Inflammatory macrophage treated with lipopolysaccharide for 1 hour (primary cell): Measurements from ENCODE around the gene MNS1.
"Not testable (repeated sequence)": the region's sequence is repeated elsewhere in the genome, so short reads cannot be mapped to it uniquely, and the experiment has no call there.

Experiments
- DNase-seq, 2 donors: peaks; one replicate each; pipeline ENCODE4 v3.0.0-alpha.2; 2020 to 2022

MNS1 gene

GRCh38 chr15:56464893-56465520 lies at the start of gene MNS1:
TSS of gene MNS1 (minus strand) at chr15:56465137. CDS start at chr15:56464972, 165 bp downstream.
- DNase-seq, result peak; percentile 92 to 94

- DNase-seq, result peak; percentile 57 to 83
Observed at GRCh38 chr15:56496635-56497034, 31.7 kb upstream of the MNS1 start.

DNA sequence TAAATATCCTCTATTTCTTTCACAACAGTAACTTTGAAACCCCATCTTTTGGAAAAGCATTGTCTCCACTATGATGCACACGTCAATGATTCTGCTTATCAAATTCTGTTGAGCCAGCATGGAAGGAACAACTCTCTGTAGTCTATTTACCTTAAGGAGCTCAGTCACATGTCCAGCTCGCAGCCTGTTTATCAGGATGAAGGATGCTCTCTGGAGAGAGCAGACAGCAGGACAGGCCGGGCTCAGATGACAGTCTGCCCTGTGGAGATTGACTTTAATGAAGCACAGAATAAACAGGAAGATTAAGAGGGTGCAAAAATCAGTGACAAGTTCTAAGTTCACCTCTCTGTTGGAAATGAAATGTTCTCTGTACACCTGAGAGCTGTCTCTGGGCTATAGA lies 30.6 kb upstream of the MNS1 start:
- DNase-seq, result no peak

GRCh38 chr15:56495053-56495452 lies 30.1 kb upstream of the MNS1 start:
- DNase-seq, result no peak

DNA sequence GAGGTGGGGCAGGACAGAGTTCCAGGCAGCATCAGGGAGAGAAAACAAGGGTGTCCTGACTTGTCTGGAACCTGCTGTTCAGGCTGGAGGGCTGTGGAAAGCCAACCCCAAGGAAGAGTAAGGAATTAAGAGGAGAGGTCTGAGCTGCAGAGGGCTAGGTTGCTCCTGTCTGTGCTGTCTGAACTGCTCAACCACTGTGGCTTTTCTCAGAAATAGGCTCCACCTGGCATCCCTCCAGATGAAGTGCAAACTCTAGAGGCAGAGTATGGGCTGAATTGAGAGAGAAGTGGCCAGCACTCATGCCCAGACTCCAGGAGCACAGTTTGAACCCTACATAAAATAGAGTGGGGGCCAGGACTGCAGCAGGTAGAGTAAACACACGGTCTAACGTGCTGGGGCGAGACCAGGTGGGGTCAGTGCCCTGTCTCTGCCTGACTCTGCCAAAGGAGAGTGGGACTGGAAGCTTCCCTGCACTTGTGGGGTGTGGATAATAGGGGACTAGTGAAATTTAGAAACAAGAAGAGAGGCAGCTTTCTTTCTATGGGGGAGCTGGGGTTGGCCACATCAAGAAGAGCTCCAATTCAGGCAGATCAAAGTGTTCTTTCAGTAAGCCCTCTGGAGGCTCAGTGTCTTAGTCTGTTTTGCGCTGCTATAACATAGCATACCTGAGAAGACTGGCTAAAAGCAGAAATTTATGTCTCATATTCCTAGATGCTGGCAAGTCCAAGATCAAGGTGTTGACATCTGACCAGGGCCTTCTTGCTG lies 28.0 kb upstream of the MNS1 start:
- no peak for DNase-seq

DNA sequence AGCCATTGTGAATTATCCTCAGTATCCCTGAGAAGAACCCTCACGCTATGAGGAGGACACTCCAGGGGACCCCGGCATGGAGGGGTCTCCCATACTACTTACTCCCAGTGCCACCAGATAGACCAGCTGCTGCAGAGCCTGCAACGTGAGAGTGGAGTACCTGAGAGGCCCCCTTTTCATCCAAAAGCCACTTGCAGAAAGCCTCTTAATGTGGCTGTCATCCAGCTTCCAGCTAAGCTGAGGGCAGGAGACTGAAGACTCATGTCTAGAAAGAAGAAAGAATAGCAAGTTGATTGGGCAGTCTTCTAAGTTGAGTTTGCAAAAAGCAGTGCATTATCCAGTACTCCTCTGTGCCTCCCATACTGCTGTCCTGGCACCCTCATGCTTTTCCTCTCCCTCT lies 27.3 kb upstream of the MNS1 start:
- DNase-seq, result no peak

DNA sequence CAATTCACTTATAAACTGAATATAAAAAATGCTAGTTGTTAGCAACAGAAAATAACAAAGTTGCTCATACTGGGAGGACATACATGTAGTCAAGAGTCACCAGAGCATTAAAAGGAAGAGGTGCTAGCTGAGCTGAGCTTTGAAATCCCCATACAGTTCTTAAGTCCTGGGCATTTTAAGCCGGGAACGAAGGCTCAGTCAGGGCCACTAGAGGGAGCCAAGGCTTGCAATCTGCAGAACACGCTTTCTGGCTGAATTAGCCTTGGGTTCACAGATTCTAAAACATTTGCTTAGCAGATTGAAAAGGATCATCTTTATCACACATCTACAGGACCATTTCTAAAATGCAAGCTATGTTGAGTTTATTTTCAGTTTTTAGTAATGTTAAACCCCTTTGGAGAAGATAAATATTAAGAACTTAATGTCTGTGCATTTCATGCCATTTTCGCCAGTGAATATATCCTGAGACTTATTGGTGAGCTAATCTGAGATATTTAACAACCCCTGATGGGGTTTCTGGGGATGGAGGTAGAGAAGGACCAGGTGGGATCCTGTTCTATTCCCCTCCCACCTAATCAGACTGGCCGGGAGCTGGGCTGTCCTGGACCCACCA lies 26.3 kb upstream of the MNS1 start:
- peak; percentile 54 to 80 for DNase-seq

DNA sequence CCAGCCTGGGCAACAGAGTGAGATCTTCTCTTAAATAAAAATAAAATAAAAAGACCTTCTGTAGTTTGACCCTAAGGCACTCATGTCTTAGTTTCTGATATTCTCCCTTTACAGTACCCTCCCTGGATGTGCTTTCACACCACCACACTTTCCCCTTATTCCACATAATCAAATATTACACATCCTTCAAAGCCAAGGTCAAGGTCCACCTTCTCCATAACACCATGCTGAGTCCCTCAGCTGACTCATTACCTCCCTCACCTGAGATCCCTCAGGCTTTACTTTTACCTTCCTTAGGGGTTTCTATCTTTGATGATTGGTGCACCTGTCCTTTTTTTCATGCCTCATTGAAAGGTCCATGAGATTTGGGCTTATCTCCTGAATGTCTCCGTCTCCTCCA lies 25.5 kb upstream of the MNS1 start:
- DNase-seq, result no peak

- peak; percentile 47 to 57 for DNase-seq
Observed at GRCh38 chr15:56486206-56486605, 21.3 kb upstream of the MNS1 start.

DNA sequence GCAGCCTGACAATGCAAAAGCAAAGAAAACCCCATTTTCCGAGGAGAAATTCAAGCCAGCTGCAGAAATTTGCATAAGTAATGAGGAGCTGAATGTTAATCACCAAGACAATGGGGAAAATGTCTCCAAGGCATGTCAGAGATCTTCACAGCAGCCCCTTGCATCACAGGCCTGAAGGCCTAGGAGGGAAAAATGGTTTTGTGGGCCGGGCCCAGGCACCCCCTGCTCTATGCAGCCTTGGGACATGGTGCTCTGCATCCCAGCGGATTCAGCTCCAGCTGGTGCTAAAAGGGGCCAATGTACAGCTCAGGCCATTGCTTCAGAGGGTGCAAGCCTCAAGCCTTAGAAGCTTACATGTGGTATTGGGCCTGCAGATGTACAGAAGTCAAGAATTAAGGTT lies 20.5 kb upstream of the MNS1 start:
- not testable (repeated sequence) for DNase-seq

- no peak for DNase-seq
Observed at GRCh38 chr15:56484287-56484686, 19.4 kb upstream of the MNS1 start.

DNA sequence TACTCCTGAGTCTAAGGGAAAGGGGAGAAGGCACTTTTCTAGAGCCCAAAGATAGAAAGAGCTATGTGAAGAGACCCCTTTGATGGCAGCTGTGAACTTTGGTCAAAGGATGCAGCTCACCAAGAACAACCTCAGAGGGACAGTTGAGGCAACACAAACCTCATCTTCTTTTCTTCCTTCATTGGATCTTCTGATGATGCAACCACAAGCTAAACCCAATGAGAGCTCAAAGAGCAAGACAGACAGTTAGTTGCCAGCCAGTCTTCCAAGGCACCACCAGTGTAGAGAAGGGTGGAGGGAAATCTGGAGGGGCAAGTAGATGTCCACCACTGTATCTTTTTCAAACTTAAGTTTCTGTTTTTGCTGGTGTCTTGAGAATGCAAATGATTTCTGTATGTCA lies 10.4 kb upstream of the MNS1 start:
- DNase-seq, result no peak

- DNase-seq, result no peak
Observed at GRCh38 chr15:56473017-56473416, 8.1 kb upstream of the MNS1 start.

GRCh38 chr15:56472278-56472677 lies 7.3 kb upstream of the MNS1 start:
- no peak for DNase-seq

GRCh38 chr15:56471440-56472069 lies 6.6 kb upstream of the MNS1 start:
- no peak for DNase-seq

GRCh38 chr15:56469483-56469882 lies 4.5 kb upstream of the MNS1 start:
- peak in 1 of 2 donors; percentile 12 for DNase-seq

- peak; percentile 41 to 61 for DNase-seq
Observed at GRCh38 chr15:56468401-56468800, 3.5 kb upstream of the MNS1 start.

DNA sequence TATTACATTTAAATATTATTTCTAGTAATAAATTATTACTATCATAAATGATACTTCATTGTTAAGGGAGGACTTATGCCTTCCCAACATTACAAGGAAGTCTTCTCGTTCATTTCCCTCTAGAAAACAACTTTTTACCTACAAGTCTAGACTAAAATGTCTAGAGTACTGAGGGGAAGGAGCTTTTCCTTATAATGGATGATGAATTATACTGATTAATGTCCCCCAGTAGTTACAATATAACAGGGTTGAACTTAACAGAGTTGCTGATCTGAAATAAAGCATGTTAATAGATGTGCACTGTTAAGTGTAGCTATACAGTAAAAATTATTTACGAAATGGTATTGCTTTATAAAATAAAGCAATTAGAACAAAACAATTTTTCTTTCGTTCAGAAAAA lies 2.7 kb upstream of the MNS1 start:
- DNase-seq, result no peak

GRCh38 chr15:56460947-56461346 lies 4.0 kb downstream of the MNS1 start:
- DNase-seq, result no peak

GRCh38 chr15:56460071-56460470 lies 4.9 kb downstream of the MNS1 start:
- peak; percentile 20 to 22 for DNase-seq

DNA sequence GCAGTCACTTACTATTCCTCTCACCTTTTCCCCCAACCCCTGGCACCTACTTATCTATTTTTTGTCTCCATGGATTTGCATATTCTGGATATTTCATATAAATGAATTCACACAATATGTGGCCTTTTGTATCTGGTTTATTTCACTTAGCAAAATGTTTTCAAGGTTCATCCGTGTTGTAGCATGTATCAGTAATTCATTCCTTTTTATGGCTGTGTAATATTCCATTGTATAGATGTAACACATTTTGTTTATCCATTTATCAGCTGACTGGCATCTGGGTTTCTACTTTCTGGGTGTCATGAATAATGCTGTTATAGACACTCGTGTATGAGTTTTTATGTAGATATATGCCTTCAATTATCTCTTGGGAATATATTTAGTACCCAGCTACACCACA lies 5.8 kb downstream of the MNS1 start:
- no peak for DNase-seq

DNA sequence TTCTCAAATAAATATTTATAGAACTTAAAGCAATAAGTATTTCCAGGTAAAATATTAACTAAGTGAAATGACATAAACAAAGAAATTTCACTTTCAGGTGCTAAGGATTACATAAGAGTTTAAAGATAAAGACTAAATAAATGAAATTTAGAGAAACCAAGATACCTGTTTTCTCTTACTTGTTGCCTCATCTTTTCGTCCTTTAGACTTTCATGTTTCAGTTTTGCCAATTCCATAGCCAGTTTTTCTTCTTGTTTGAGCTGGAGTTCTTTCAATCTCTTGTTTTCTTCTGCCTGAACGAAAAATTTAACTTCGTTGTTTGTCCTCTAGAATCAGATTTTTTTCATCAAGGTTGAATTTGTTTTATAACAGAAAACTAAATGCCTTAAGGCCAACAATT lies 8.7 kb downstream of the MNS1 start:
- no peak for DNase-seq

- no peak for DNase-seq
Observed at GRCh38 chr15:56454836-56455235, 10.1 kb downstream of the MNS1 start.

- no peak for DNase-seq
Observed at GRCh38 chr15:56445746-56446145, 19.2 kb downstream of the MNS1 start.
